Activated T-cell treated with anti-CD3 and anti-CD28 coated beads, Interleukin-2, amount 50 U/mL, for 4 hours (primary cell): ENCODE results near the gene EPM2A. TPM values are rescaled to one million over a fixed set of nuclear protein-coding genes. Genes with fewer than 3 reads are reported as not detected.

Experiments
- ATAC-seq, 2 donors: fragments of 200-7000 bp; cut with Tn5 transposase; one replicate each; pipeline ENCODE4 v1.10.0; 2021
- DNase-seq: peaks from one replicate; pipeline ENCODE4 v3.0.0-alpha.2; 2020
- H3K27me3 Mint-ChIP-seq: one replicate; pipeline ENCODE4 v1.8.0; 2021; ENCODE audit warnings: low read depth, mixed read lengths
- H3K36me3 Mint-ChIP-seq: one replicate; pipeline ENCODE4 v1.8.0; 2022; ENCODE audit warnings: mixed read lengths; ENCODE audit not compliant: insufficient read depth
- H3K4me1 Mint-ChIP-seq: one replicate; pipeline ENCODE4 v1.8.0; 2021; ENCODE audit warnings: low read depth, mixed read lengths
- H3K4me3 Mint-ChIP-seq: one replicate; pipeline ENCODE4 v1.8.0; 2021; ENCODE audit warnings: mild to moderate bottlenecking, moderate library complexity, mixed read lengths
- H3K9me3 Mint-ChIP-seq: one replicate; pipeline ENCODE4 v1.8.0; 2021; ENCODE audit warnings: mixed read lengths
- total RNA-seq, 3 donors: library from RNA; stranded (reverse); gene quantifications; one replicate each; pipeline ENCODE4 v1.2.1, GENCODE V29; 2021

Gene EPM2A
- total RNA-seq: 1 to 10 TPM; 6.5 to 7.1 (median 6.7) TPM

- Mint-ChIP-seq H3K36me3 (no peaks in the 10 kb centered on the region), H3K4me1 (peaks cover 21% of the 10 kb centered on the region), H3K4me3 (peak within 1 kb of the TSS; percentile 94), H3K27me3 (no peaks in the 10 kb centered on the region), H3K9me3 (no peaks in the 10 kb centered on the region)
- ATAC-seq (peak; percentile 76 to 80), DNase-seq (peak; percentile 51)
These were observed at the start of gene EPM2A for GRCh38 chr6:145735356-145736165. Gene EPM2A, minus strand, starts transcription at chr6:145735520. Its CDS starts 22 bp downstream, at chr6:145735498.

GRCh38 chr6:145784683-145785082 is 49.4 kb upstream of the EPM2A start:
- Mint-ChIP-seq H3K27me3 (no peaks in the 10 kb centered on the region), H3K9me3 (peaks cover 20% of the 10 kb centered on the region), H3K4me1 (no peaks in the 10 kb centered on the region), H3K4me3 (no peak overlapping the region), H3K36me3 (peaks cover 15% of the 10 kb centered on the region)
- ATAC-seq (no peak), DNase-seq (no peak)

- no peak for ATAC-seq
- no peak overlapping the region for H3K4me3 Mint-ChIP-seq
- H3K27me3 Mint-ChIP-seq: no peaks in the 10 kb centered on the region
- peaks cover 21% of the 10 kb centered on the region for H3K9me3 Mint-ChIP-seq
- DNase-seq: no peak
- H3K36me3 Mint-ChIP-seq: peaks cover 14% of the 10 kb centered on the region
- no peaks in the 10 kb centered on the region for H3K4me1 Mint-ChIP-seq
These were observed 48.5 kb upstream of the EPM2A start for GRCh38 chr6:145783796-145784195.

GRCh38 chr6:145772846-145773245 is 37.5 kb upstream of the EPM2A start:
- ATAC-seq (no peak), DNase-seq (no peak)
- H3K4me3 Mint-ChIP-seq: no peak overlapping the region
- peaks cover 16% of the 10 kb centered on the region for H3K9me3 Mint-ChIP-seq
- no peaks in the 10 kb centered on the region for H3K27me3 Mint-ChIP-seq
- no peaks in the 10 kb centered on the region for H3K4me1 Mint-ChIP-seq
- H3K36me3 Mint-ChIP-seq: no peaks in the 10 kb centered on the region

GRCh38 chr6:145765449-145765848 is 30.1 kb upstream of the EPM2A start:
- ATAC-seq (no peak), DNase-seq (no peak)
- Mint-ChIP-seq H3K27me3 (no peaks in the 10 kb centered on the region), H3K9me3 (no peaks in the 10 kb centered on the region), H3K4me3 (no peak overlapping the region), H3K4me1 (no peaks in the 10 kb centered on the region), H3K36me3 (no peaks in the 10 kb centered on the region)

- no peaks in the 10 kb centered on the region for H3K9me3 Mint-ChIP-seq
- DNase-seq (no peak), ATAC-seq (no peak)
- no peaks in the 10 kb centered on the region for H3K4me1 Mint-ChIP-seq
- H3K27me3 Mint-ChIP-seq: no peaks in the 10 kb centered on the region
- H3K4me3 Mint-ChIP-seq: no peak overlapping the region
- H3K36me3 Mint-ChIP-seq: no peaks in the 10 kb centered on the region
These were observed 28.4 kb upstream of the EPM2A start for GRCh38 chr6:145763742-145764141.

- no peak overlapping the region for H3K4me3 Mint-ChIP-seq
- H3K4me1 Mint-ChIP-seq: no peaks in the 10 kb centered on the region
- H3K27me3 Mint-ChIP-seq: no peaks in the 10 kb centered on the region
- no peaks in the 10 kb centered on the region for H3K36me3 Mint-ChIP-seq
- H3K9me3 Mint-ChIP-seq: no peaks in the 10 kb centered on the region
- DNase-seq (no peak), ATAC-seq (no peak)
These were observed 26.3 kb upstream of the EPM2A start for GRCh38 chr6:145761584-145761983.

- DNase-seq (no peak), ATAC-seq (no peak)
- Mint-ChIP-seq H3K9me3 (no peaks in the 10 kb centered on the region), H3K27me3 (no peaks in the 10 kb centered on the region), H3K4me1 (no peaks in the 10 kb centered on the region), H3K36me3 (no peaks in the 10 kb centered on the region), H3K4me3 (no peak overlapping the region)
These were observed 22.8 kb upstream of the EPM2A start for GRCh38 chr6:145758113-145758512.

GRCh38 chr6:145756170-145756662 is 20.9 kb upstream of the EPM2A start:
- no peak for DNase-seq
- no peak overlapping the region for H3K4me3 Mint-ChIP-seq
- ATAC-seq: no peak
- no peaks in the 10 kb centered on the region for H3K4me1 Mint-ChIP-seq
- H3K9me3 Mint-ChIP-seq: no peaks in the 10 kb centered on the region
- H3K27me3 Mint-ChIP-seq: no peaks in the 10 kb centered on the region
- no peaks in the 10 kb centered on the region for H3K36me3 Mint-ChIP-seq

GRCh38 chr6:145755682-145756081 is 20.4 kb upstream of the EPM2A start:
- H3K27me3 Mint-ChIP-seq: no peaks in the 10 kb centered on the region
- no peaks in the 10 kb centered on the region for H3K9me3 Mint-ChIP-seq
- H3K4me3 Mint-ChIP-seq: no peak overlapping the region
- DNase-seq (no peak), ATAC-seq (no peak)
- H3K4me1 Mint-ChIP-seq: no peaks in the 10 kb centered on the region
- no peaks in the 10 kb centered on the region for H3K36me3 Mint-ChIP-seq

- Mint-ChIP-seq H3K9me3 (no peaks in the 10 kb centered on the region), H3K4me1 (peaks cover 4% of the 10 kb centered on the region), H3K4me3 (no peak overlapping the region), H3K27me3 (no peaks in the 10 kb centered on the region), H3K36me3 (no peaks in the 10 kb centered on the region)
- DNase-seq (no peak), ATAC-seq (no peak)
These were observed 17.3 kb upstream of the EPM2A start for GRCh38 chr6:145752638-145753037.

GRCh38 chr6:145749632-145750031 is 14.3 kb upstream of the EPM2A start:
- no peak for ATAC-seq
- peaks cover 4% of the 10 kb centered on the region for H3K4me1 Mint-ChIP-seq

GRCh38 chr6:145745861-145746260 is 10.5 kb upstream of the EPM2A start:
- H3K4me1 Mint-ChIP-seq: peaks cover 4% of the 10 kb centered on the region
- peaks cover 2% of the 10 kb centered on the region for H3K36me3 Mint-ChIP-seq
- DNase-seq (no peak), ATAC-seq (no peak)
- H3K4me3 Mint-ChIP-seq: no peak overlapping the region
- no peaks in the 10 kb centered on the region for H3K9me3 Mint-ChIP-seq
- H3K27me3 Mint-ChIP-seq: no peaks in the 10 kb centered on the region

More at GRCh38 chr6:145749632-145750031, 14.3 kb upstream of the EPM2A start:
- no peak for DNase-seq
- Mint-ChIP-seq H3K4me3 (no peak overlapping the region), H3K36me3 (peaks cover 2% of the 10 kb centered on the region), H3K9me3 (no peaks in the 10 kb centered on the region), H3K27me3 (no peaks in the 10 kb centered on the region)

- no peak overlapping the region for H3K4me3 Mint-ChIP-seq
- no peaks in the 10 kb centered on the region for H3K9me3 Mint-ChIP-seq
- peaks cover 2% of the 10 kb centered on the region for H3K36me3 Mint-ChIP-seq
- DNase-seq: no peak
- H3K4me1 Mint-ChIP-seq: peaks cover 2% of the 10 kb centered on the region
- no peaks in the 10 kb centered on the region for H3K27me3 Mint-ChIP-seq
- ATAC-seq: no peak
These were observed 9.3 kb upstream of the EPM2A start for GRCh38 chr6:145744619-145745018.

- H3K9me3 Mint-ChIP-seq: no peaks in the 10 kb centered on the region
- ATAC-seq (no peak), DNase-seq (no peak)
- no peak overlapping the region for H3K4me3 Mint-ChIP-seq
- no peaks in the 10 kb centered on the region for H3K4me1 Mint-ChIP-seq
- H3K36me3 Mint-ChIP-seq: peaks cover 2% of the 10 kb centered on the region
- no peaks in the 10 kb centered on the region for H3K27me3 Mint-ChIP-seq
These were observed 8.0 kb upstream of the EPM2A start for GRCh38 chr6:145743332-145743731.
